Fibroblast of mammary gland (primary cell): ENCODE data around the gene ZNF518A.

Experiments
- DNase-seq: peaks from one replicate; pipeline ENCODE4 v3.0.0-alpha.2; 2010; ENCODE audit warnings: low read depth
- H3K4me3 ChIP-seq: 2 replicates; pipeline ENCODE4 v1.5.1; 2011; ENCODE audit warnings: low read depth, mild to moderate bottlenecking, low read length, moderate library complexity; ENCODE audit not compliant: control insufficient read depth
- TF ChIP-seq, protein P1 (sequence below): conservative IDR thresholded peaks from 2 replicates; pipeline ENCODE4 v1.5.1; 2011; ENCODE audit warnings: low read depth, low read length, inconsistent platforms; ENCODE audit not compliant: control insufficient read depth, insufficient read depth

Gene ZNF518A, protein sequence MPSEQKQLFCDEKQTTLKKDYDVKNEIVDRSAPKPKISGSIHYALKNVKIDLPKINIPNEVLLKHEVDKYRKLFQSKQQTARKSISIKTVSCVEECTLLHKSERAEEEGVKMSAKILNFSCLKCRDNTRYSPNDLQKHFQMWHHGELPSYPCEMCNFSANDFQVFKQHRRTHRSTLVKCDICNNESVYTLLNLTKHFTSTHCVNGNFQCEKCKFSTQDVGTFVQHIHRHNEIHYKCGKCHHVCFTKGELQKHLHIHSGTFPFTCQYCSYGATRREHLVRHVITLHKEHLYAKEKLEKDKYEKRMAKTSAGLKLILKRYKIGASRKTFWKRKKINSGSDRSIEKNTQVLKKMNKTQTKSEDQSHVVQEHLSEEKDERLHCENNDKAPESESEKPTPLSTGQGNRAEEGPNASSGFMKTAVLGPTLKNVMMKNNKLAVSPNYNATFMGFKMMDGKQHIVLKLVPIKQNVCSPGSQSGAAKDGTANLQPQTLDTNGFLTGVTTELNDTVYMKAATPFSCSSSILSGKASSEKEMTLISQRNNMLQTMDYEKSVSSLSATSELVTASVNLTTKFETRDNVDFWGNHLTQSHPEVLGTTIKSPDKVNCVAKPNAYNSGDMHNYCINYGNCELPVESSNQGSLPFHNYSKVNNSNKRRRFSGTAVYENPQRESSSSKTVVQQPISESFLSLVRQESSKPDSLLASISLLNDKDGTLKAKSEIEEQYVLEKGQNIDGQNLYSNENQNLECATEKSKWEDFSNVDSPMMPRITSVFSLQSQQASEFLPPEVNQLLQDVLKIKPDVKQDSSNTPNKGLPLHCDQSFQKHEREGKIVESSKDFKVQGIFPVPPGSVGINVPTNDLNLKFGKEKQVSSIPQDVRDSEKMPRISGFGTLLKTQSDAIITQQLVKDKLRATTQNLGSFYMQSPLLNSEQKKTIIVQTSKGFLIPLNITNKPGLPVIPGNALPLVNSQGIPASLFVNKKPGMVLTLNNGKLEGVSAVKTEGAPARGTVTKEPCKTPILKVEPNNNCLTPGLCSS (N-terminal part only)

DNA sequence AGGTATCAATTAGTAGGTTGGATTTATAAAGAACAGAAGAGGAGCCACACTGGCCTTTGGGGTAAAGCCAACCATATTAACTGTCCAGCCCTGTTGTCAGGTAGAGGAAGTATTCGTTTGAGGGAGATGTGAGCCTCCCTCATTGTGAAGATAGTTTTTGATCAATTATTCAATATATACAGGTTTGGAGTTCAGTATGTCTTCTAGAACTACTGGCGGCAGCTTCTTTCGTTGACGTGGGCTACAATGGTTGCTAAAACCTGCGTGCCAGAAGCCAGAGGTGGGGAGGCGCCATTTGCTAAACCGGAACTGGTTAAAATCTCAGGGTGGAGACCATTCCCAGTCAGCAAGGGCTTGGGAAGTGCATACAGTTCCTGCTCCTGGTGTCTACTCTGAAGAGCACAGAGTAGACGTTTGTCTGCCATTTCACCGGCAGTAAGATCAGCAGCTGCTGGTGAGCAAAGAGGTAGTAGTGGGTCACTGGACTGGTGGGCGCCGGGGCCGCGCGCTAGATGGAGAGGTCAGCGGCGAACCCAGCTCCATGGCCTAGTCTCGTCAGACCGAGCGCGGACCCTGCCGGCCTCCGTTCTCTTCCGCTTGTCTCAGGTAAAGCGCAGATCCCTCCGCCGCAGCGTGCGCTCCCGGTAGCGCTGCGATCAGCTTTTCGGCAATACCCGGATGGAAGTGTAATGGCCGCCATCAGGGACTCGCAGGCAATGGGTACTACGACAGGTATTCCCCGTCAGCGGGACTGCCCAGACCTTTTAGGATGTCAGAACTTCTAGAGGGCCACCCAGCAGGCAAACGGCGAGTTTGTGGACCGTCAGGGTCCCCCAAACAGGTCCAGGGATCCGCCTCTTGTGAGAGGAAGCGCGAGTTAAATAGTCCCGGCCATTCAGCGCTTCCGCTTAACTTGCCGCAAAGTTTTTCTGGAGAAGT is at the start of gene ZNF518A:
Gene ZNF518A, plus strand, starts transcription at position 911 of the 939 bp plus-strand sequence. CDS start 26,026 bp downstream, outside the sequence.
- DNase-seq: peak; percentile 98
- H3K4me3 ChIP-seq: peak within 1 kb of the TSS; percentile 84
- TF ChIP-seq, protein P1, sequence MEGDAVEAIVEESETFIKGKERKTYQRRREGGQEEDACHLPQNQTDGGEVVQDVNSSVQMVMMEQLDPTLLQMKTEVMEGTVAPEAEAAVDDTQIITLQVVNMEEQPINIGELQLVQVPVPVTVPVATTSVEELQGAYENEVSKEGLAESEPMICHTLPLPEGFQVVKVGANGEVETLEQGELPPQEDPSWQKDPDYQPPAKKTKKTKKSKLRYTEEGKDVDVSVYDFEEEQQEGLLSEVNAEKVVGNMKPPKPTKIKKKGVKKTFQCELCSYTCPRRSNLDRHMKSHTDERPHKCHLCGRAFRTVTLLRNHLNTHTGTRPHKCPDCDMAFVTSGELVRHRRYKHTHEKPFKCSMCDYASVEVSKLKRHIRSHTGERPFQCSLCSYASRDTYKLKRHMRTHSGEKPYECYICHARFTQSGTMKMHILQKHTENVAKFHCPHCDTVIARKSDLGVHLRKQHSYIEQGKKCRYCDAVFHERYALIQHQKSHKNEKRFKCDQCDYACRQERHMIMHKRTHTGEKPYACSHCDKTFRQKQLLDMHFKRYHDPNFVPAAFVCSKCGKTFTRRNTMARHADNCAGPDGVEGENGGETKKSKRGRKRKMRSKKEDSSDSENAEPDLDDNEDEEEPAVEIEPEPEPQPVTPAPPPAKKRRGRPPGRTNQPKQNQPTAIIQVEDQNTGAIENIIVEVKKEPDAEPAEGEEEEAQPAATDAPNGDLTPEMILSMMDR: no peak

DNA sequence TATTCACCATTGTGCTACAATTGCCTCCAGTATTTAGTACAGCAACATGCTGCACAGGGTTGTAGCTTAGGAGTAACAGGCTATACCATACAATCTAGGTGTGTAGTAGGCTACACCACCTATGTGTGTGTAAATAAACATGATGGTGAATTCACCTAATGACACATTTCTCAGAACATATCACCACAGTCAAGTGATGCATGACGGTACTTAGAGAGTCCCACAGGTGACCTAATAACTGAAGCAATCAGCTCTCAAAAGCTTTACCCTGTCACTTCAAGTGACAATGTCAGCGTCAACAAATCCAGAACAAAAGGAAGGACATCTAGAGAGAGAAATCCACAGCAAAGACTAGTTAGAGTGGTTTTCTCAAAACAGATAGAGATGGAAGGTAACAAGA is 47.9 kb upstream of the ZNF518A start:
- DNase-seq: no peak
- no peak overlapping the region for H3K4me3 ChIP-seq
- TF ChIP-seq, protein P1: no peak

DNA sequence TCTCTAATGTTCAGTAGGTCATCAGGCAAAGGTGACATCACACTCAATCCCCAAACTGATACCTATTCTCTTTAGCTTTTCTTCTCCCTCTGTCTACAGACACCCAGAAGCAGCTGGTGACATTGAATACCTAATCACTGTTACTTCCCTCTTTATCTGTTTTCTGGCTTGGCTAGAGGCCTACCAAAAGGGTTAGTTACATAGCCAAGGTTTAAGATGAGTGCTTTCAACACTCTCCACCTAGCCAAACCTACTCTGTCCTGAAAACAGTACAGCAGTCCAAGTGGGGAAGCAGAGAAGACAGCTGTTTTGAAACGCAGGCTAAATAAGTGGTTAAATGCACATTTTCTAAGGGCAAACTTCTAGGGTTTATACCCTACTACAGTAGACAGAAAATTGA is 47.3 kb upstream of the ZNF518A start:
- TF ChIP-seq, protein P1: no peak
- H3K4me3 ChIP-seq: no peak overlapping the region
- DNase-seq: no peak

DNA sequence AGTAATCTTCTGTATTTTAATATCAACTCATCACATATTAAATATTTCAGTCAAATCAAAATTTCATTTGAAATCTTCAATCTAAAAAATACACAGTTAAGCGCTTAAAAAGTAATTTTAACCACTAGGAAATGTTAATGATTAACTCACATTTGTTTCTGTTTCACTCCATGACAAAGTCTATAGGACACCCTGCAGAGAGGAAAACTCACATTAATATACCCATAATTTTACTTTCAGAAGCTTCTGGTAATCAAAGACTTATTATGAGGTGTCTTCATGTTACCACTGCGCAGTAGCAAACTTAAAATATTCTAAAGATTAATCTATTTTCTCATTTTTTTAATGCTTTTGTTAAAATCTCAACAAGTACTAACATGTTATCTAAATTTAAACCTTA is 41.0 kb upstream of the ZNF518A start:
- TF ChIP-seq, protein P1: no peak
- DNase-seq: no peak
- peak overlapping the region; percentile 91 for H3K4me3 ChIP-seq

DNA sequence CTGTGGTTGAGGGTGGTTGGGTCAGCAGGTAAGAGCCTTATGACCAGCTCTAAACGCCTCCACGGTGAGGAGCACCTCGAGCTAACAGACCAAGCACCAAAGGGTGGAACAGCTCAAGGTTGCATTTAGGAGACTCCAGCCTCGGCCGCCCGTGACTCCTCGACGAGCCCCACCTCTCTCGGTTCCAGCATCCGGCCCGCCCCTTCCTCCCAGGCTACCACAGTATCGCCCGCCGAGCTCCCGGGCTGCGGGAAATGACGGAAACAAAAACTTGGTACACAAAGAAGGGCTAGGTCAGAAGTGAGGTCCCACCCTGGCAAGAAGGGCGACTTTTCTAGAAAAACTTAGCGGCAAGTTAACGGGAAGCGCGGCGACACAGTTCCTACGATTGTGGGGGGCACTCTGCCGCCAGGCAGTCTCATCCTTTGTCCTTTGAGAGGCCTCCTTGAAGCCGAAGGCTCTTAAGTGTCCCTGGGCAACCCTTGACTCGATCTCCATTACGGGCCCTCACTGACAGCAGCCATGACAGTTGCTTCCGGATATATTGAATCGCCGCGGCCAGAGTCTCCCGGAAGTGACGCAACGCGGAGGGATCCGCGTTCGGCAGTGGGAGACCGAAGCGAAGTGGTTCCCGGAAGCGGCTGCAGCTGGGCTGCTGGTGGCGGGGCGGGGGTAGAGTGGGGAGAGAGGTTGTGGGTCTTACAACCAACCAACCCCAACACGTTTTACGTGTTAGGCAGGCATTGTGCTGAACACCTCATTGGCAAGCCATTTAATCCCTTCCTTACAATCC is 40.2 kb upstream of the ZNF518A start:
- peak; percentile 96 for DNase-seq
- TF ChIP-seq, protein P1: no peak
- H3K4me3 ChIP-seq: peak overlapping the region; percentile 91

DNA sequence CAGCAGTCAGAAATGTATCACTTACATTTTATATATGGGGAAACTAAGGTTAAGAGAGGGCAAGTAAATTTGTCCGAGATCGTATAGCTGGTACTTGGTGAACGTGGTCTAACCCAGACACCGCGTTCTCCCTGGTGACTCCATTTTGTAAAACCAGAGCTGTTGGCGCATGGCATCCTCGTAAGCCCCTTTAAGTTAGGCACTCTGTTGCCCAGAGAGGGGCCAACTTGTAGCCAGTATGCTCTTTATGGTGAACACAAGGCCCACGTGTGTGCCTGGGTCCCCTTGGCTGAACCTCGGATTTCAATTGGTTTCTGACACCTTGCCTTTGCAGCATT is 39.7 kb upstream of the ZNF518A start:
- DNase-seq: no peak
- TF ChIP-seq, protein P1: no peak
- peak overlapping the region; percentile 91 for H3K4me3 ChIP-seq
